H1 (cell line): ENCODE measurements around the gene TMEM255B. TPM values are rescaled to one million over a fixed set of nuclear protein-coding genes. Genes with fewer than 3 reads are reported as not detected.

Source experiments
- CTCF ChIA-PET: fragments of 300-600 bp; sonication (Branson Sonifier 250); formaldehyde crosslinking; loops from one replicate; lab custom pipeline; 2021; ENCODE audit not compliant: partially characterized antibody; lab: Charles Lee
- POLR2A ChIA-PET: fragments of 300-600 bp; sonication (Branson Sonifier 250); formaldehyde crosslinking; loops from one replicate; lab custom pipeline; 2021; ENCODE audit warnings: inconsistent platforms; ENCODE audit not compliant: partially characterized antibody; lab: Charles Lee
- DNase-seq, 2 experiments: peaks; one replicate each; pipeline versions ENCODE4 v3.0.0 to v3.0.0-alpha.2; 2010 to 2022; ENCODE audit warnings: low spot score in 2 of 2, low read depth in 1 of 2, mixed read lengths in 1 of 2
- FAIRE-seq: peaks from 2 replicates; lab custom pipeline; 2011; peaks lifted over from hg19 to GRCh38; lab: Jason Lieb, UNC
- H2AFZ ChIP-seq: 2 replicates; pipeline ENCODE4 v1.8.1; 2012; ENCODE audit warnings: low read length, inconsistent platforms
- H2AK5ac ChIP-seq: 2 replicates; pipeline ENCODE4 v1.6.1; 2013; ENCODE audit warnings: low read depth, low read length
- H2BK120ac ChIP-seq: replicated peaks from 2 replicates; pipeline ENCODE3; 2013; ENCODE audit warnings: low read depth, low read length, inconsistent platforms
- H2BK12ac ChIP-seq: 2 replicates; pipeline ENCODE4 v1.6.1; 2013; ENCODE audit warnings: low read depth, low read length
- H2BK15ac ChIP-seq: 2 replicates; pipeline ENCODE4 v1.6.1; 2013; ENCODE audit warnings: low read length
- H2BK20ac ChIP-seq: 2 replicates; pipeline ENCODE4 v1.6.1; 2013; ENCODE audit warnings: low read length
- H2BK5ac ChIP-seq: 2 replicates; pipeline ENCODE4 v1.6.1; 2013; ENCODE audit warnings: low read depth, low read length
- H3K14ac ChIP-seq: 2 replicates; pipeline ENCODE4 v1.6.1; 2013; ENCODE audit warnings: inconsistent platforms; ENCODE audit not compliant: insufficient read length
- H3K18ac ChIP-seq: 2 replicates; pipeline ENCODE4 v1.6.1; 2013; ENCODE audit warnings: low read length; ENCODE audit errors: extremely low read depth
- H3K23ac ChIP-seq: 2 replicates; pipeline ENCODE4 v1.6.1; 2013; ENCODE audit warnings: inconsistent platforms; ENCODE audit not compliant: insufficient read length
- H3K23me2 ChIP-seq: 2 replicates; pipeline ENCODE4 v1.6.1; 2013; ENCODE audit warnings: low read depth, low read length
- H3K27ac ChIP-seq: 2 replicates; pipeline ENCODE4 v1.6.1; 2011; ENCODE audit warnings: low read depth, low read length, inconsistent platforms
- H3K27me3 ChIP-seq, 4 experiments: replicated peaks in 1 of 4; 1 replicate in 1 of 4; 2 replicates in 3 of 4; pipeline versions ENCODE4 v1.6.1 to v1.8.1; 2011 to 2013; ENCODE audit warnings: low read length in 3 of 4, mild to moderate bottlenecking in 3 of 4, inconsistent platforms in 2 of 4, mixed read lengths in 2 of 4, moderate library complexity in 1 of 4; ENCODE audit not compliant: control insufficient read depth in 3 of 4, insufficient read depth in 3 of 4; ENCODE audit errors: extremely low read depth in 1 of 4
- H3K36me3 ChIP-seq, 4 experiments: 2 replicates each; pipeline versions ENCODE4 v1.6.1 to v1.8.1; 2011 to 2013; ENCODE audit warnings: mild to moderate bottlenecking in 4 of 4, low read length in 3 of 4, moderate library complexity in 2 of 4, control low read depth in 1 of 4, inconsistent platforms in 1 of 4; ENCODE audit not compliant: insufficient read depth in 4 of 4, control insufficient read depth in 2 of 4
- H3K4ac ChIP-seq: replicated peaks from 2 replicates; pipeline ENCODE3; 2013; ENCODE audit warnings: low read length, low read depth, mixed read lengths, inconsistent platforms; ENCODE audit not compliant: insufficient read length
- H3K4me1 ChIP-seq, 4 experiments: replicated peaks in 1 of 4; 1 replicate in 1 of 4; 2 replicates in 3 of 4; pipeline versions ENCODE4 v1.6.1 to v1.8.1; 2011 to 2013; ENCODE audit warnings: low read length in 3 of 4, inconsistent platforms in 2 of 4, mixed read lengths in 1 of 4; ENCODE audit not compliant: insufficient read depth in 4 of 4, control insufficient read depth in 3 of 4
- H3K4me2 ChIP-seq, 2 experiments: 2 replicates each; pipeline versions ENCODE4 v1.6.1 to v1.8.1; 2011 to 2013; ENCODE audit warnings: low read depth in 2 of 2, low read length in 2 of 2, control low read depth in 1 of 2, inconsistent platforms in 1 of 2, mild to moderate bottlenecking in 1 of 2; ENCODE audit not compliant: insufficient read depth in 1 of 2
- H3K4me3 ChIP-seq, 4 experiments: fragments of 200-600, 300-600 bp in 1 of 4; sonication (generic), shearing (Covaris generic), sonication (Bioruptor Twin) in 1 of 4; 2 replicates each; pipeline versions ENCODE4 v1.5.1 to v1.8.1; 2011 to 2016; ENCODE audit warnings: low read length in 4 of 4, low read depth in 3 of 4, control low read depth in 2 of 4, inconsistent platforms in 2 of 4, mild to moderate bottlenecking in 2 of 4, mixed read lengths in 1 of 4, moderate library complexity in 1 of 4; ENCODE audit not compliant: insufficient read depth in 2 of 4; ENCODE audit errors: extremely low read depth in 1 of 4
- H3K56ac ChIP-seq: replicated peaks from 2 replicates; pipeline ENCODE3; 2013; ENCODE audit warnings: low read depth, mild to moderate bottlenecking, mixed read lengths, low read length, inconsistent platforms; ENCODE audit not compliant: insufficient read length
- H3K79me1 ChIP-seq: 2 replicates; pipeline ENCODE4 v1.6.1; 2013; ENCODE audit warnings: low read depth, low read length, control low read depth
- H3K79me2 ChIP-seq, 2 experiments: 2 replicates each; pipeline versions ENCODE4 v1.6.1 to v1.8.1; 2012 to 2013; ENCODE audit warnings: low read length in 2 of 2, mild to moderate bottlenecking in 2 of 2, inconsistent platforms in 1 of 2; ENCODE audit not compliant: insufficient read depth in 2 of 2, control insufficient read depth in 1 of 2
- H3K9ac ChIP-seq, 4 experiments: replicated peaks in 1 of 4; 1 replicate in 1 of 4; 2 replicates in 3 of 4; pipeline versions ENCODE4 v1.6.1 to v1.8.1; 2011 to 2013; ENCODE audit warnings: low read depth in 3 of 4, low read length in 3 of 4, control low read depth in 2 of 4, mild to moderate bottlenecking in 2 of 4, moderate library complexity in 2 of 4, inconsistent platforms in 1 of 4; ENCODE audit errors: extremely low read depth in 1 of 4
- H3K9me3 ChIP-seq, 2 experiments: 2 replicates each; pipeline versions ENCODE4 v1.6.1 to v1.8.1; 2012 to 2013; ENCODE audit warnings: mild to moderate bottlenecking in 2 of 2, moderate library complexity in 2 of 2, control low read depth in 1 of 2, inconsistent platforms in 1 of 2, low read depth in 1 of 2, low read length in 1 of 2, mixed read lengths in 1 of 2; ENCODE audit not compliant: insufficient read depth in 2 of 2
- H4K20me1 ChIP-seq, 2 experiments: replicated peaks in 1 of 2; 2 replicates each; pipeline versions ENCODE3 to v1.8.1; 2011 to 2013; ENCODE audit warnings: inconsistent platforms in 2 of 2, low read length in 2 of 2, mild to moderate bottlenecking in 1 of 2; ENCODE audit not compliant: insufficient read depth in 2 of 2, control insufficient read depth in 1 of 2
- H4K5ac ChIP-seq: 2 replicates; pipeline ENCODE4 v1.6.1; 2013; ENCODE audit warnings: low read length, low read depth, mixed read lengths, inconsistent platforms; ENCODE audit not compliant: insufficient read length
- H4K8ac ChIP-seq: 2 replicates; pipeline ENCODE4 v1.8.0; 2013; ENCODE audit warnings: mild to moderate bottlenecking, moderate library complexity, low read length, inconsistent platforms; ENCODE audit not compliant: insufficient read depth; ENCODE audit errors: extremely low read depth
- H4K91ac ChIP-seq: replicated peaks from 2 replicates; pipeline ENCODE3; 2013; ENCODE audit warnings: low read length, mixed read lengths, inconsistent platforms; ENCODE audit not compliant: insufficient read length
- WGBS, 2 experiments: shearing (Covaris generic) in 1 of 2; methylation state at CpG; one replicate each; pipeline versions ENCODE4 v1.1.6 to v1.1.7; 2013 to 2015; ENCODE audit warnings: low lambda C conversion rate in 2 of 2, mixed read lengths in 2 of 2, inconsistent platforms in 1 of 2, low coverage in 1 of 2, missing lambda C conversion rate in 1 of 2; ENCODE audit not compliant: insufficient replicate concordance in 2 of 2, insufficient coverage in 1 of 2, insufficient read length in 1 of 2; ENCODE audit errors: extremely low coverage in 1 of 2, missing lambda C conversion rate in 1 of 2; 5-methylcytosine and 5-hydroxymethylcytosine counted together
- polyA plus RNA-seq, 7 experiments: library from polyadenylated mRNA; depleted of rRNA in 3 of 7; stranded (reverse) in 5 of 7; unstranded in 2 of 7; fragments of >200 nt in 5 of 7; fragments of 200-250 nt in 2 of 7; gene quantifications; 1 replicate in 5 of 7; 2 replicates in 1 of 7; 4 replicates in 1 of 7; pipeline versions ENCODE4 v1.2.1 to v1.2.3, GENCODE V29; 2011 to 2013; ENCODE audit warnings: missing spikeins in 2 of 7, mixed read lengths in 2 of 7
- total RNA-seq: library from RNA; stranded (reverse); fragmentation: NEBNext Ultra II Directional; extraction: Animal tissue kit (Norgen Biotek cat#: 25700); gene quantifications from 2 replicates; pipeline ENCODE4 v1.2.1, GENCODE V29; 2021

TMEM255B gene
- total and polyA plus RNA-seq, 2 of the 8 experiments (the other 6 are each of a cell fraction or from before 2014, with no cell fraction given), result 3.4 to 4.4 TPM

- H2AK5ac ChIP-seq, result no peak overlapping the region
- POLR2A ChIA-PET, result interaction anchor here (1.2 kb wide), 1 partner anchor 22 kb away, joined by 3 read pairs; no protein-coding TSS in a partner anchor
- no peak overlapping the region for H2BK12ac ChIP-seq
- H3K9me3 ChIP-seq, result peaks cover 12 to 25% of the 10 kb centered on the region in 2 experiments; a peak in 3 of 4 replicates
- no peak overlapping the region for H3K27ac ChIP-seq
- no peak for DNase-seq
- H3K4me2 ChIP-seq, result no peak overlapping the region
- no peak overlapping the region for H3K4ac ChIP-seq
- H3K79me2 ChIP-seq, result no peaks in the 10 kb centered on the region
- 94% methylated on average over 11 of the region's 14 CpGs; no CpG with 5 or more reads in 1 of the 2 experiments for WGBS, 2 experiments
- H3K23ac ChIP-seq, result no peak overlapping the region
- no peak overlapping the region for H2BK15ac ChIP-seq
- peaks cover 0 to 5% of the 10 kb centered on the region in 2 experiments for H4K20me1 ChIP-seq
- no peak overlapping the region for H2AFZ ChIP-seq
- no peak overlapping the region for H3K18ac ChIP-seq
- no peaks in the 10 kb centered on the region for H3K27me3 ChIP-seq
- H3K36me3 ChIP-seq, result no peaks in the 10 kb centered on the region
- no peak overlapping the region for H4K91ac ChIP-seq
- H3K4me1 ChIP-seq, result peaks cover 0 to 3% (median 0%) of the 10 kb centered on the region in 4 experiments; a peak in 1 of 7 replicates
- H3K56ac ChIP-seq, result no peak overlapping the region
- no peak overlapping the region for H2BK120ac ChIP-seq
- H3K23me2 ChIP-seq, result 0 out of 2 replicates have a peak, but pooled peaks cover 2% of the 10 kb centered on the region
- H3K9ac ChIP-seq, result no peak overlapping the region
- no peak overlapping the region for H3K4me3 ChIP-seq
- no peak overlapping the region for H2BK5ac ChIP-seq
- FAIRE-seq, result no peak
- no peak overlapping the region for H4K5ac ChIP-seq
- CTCF ChIA-PET, result interaction anchor here (0.7 to 1.0 kb wide), 3 partner anchors 12 to 67 kb away, joined by 3 to 4 read pairs (median 3); no protein-coding TSS in a partner anchor
- no peak overlapping the region for H2BK20ac ChIP-seq
- no peaks in the 10 kb centered on the region for H3K79me1 ChIP-seq
- H3K14ac ChIP-seq, result no peak overlapping the region
- H4K8ac ChIP-seq, result no peak overlapping the region; the same call in 1 of the 2 replicates
Observed at GRCh38 chr13:113735750-113736149, 23.3 kb upstream of the TMEM255B start.
